Naive thymus-derived CD4-positive, alpha-beta T cell (primary cell): ENCODE data around the gene UBE3A. TPM values are rescaled to one million over a fixed set of nuclear protein-coding genes. Genes with fewer than 3 reads are reported as not detected.
"Not testable (repeated sequence)": the region's sequence is repeated elsewhere in the genome, so short reads cannot be mapped to it uniquely, and the experiment has no call there.

ENCODE experiments used
- ATAC-seq: fragments of 150-1000 bp; cut with Tn5 transposase; 2 replicates; pipeline ENCODE4 v1.10.0; 2021; ENCODE audit warnings: mild to moderate bottlenecking, moderate library complexity
- CTCF ChIA-PET: fragments of 350-600 bp; sonication (Branson Sonifier 250); formaldehyde crosslinking; loops from one replicate; lab custom pipeline; 2021; ENCODE audit warnings: antibody characterized with exemption; lab: Charles Lee
- POLR2A ChIA-PET: fragments of 350-600 bp; sonication (Branson Sonifier 250); formaldehyde crosslinking; loops from one replicate; lab custom pipeline; 2021; ENCODE audit warnings: antibody characterized with exemption, inconsistent platforms; lab: Charles Lee
- DNase-seq, 9 donors: peaks; one replicate each; pipeline versions ENCODE4 v3.0.0 to v3.0.0-alpha.2; 2020 to 2022; ENCODE audit warnings: mixed read lengths in 1 of 9
- H3K27ac ChIP-seq: one replicate; pipeline ENCODE4 v1.7.0; 2013; ENCODE audit warnings: mild to moderate bottlenecking, low read depth, low read length, moderate library complexity
- H3K27me3 ChIP-seq, 2 donors: one replicate each; pipeline ENCODE4 v1.7.0; 2013; ENCODE audit warnings: low read length in 2 of 2, mild to moderate bottlenecking in 2 of 2, moderate library complexity in 2 of 2; ENCODE audit not compliant: control insufficient read depth in 2 of 2, insufficient read depth in 2 of 2
- H3K36me3 ChIP-seq, 3 experiments: 1 replicate in 2 of 3; 2 replicates in 1 of 3; pipeline ENCODE4 v1.7.0; 2013; ENCODE audit warnings: low read length in 3 of 3, mild to moderate bottlenecking in 3 of 3, moderate library complexity in 1 of 3; ENCODE audit not compliant: insufficient read depth in 3 of 3, control insufficient read depth in 2 of 3
- H3K4me1 ChIP-seq, 2 donors: one replicate each; pipeline ENCODE4 v1.7.0; 2013; ENCODE audit warnings: low read length in 2 of 2, mild to moderate bottlenecking in 2 of 2, moderate library complexity in 1 of 2; ENCODE audit not compliant: control insufficient read depth in 2 of 2, insufficient read depth in 2 of 2
- H3K4me3 ChIP-seq: 2 replicates; pipeline ENCODE4 v1.7.0; 2013; ENCODE audit warnings: mild to moderate bottlenecking, low read length
- H3K9me3 ChIP-seq, 3 experiments: 1 replicate in 2 of 3; 2 replicates in 1 of 3; pipeline ENCODE4 v1.7.0; 2013; ENCODE audit warnings: low read length in 3 of 3; ENCODE audit not compliant: control insufficient read depth in 2 of 3
- H3K27ac Mint-ChIP-seq, 9 donors: one replicate each; pipeline ENCODE4 v1.8.0; 2020 to 2022; ENCODE audit warnings: mixed read lengths in 9 of 9, mild to moderate bottlenecking in 8 of 9, moderate library complexity in 5 of 9, inconsistent platforms in 2 of 9
- H3K27me3 Mint-ChIP-seq, 5 donors: one replicate each; pipeline ENCODE4 v1.8.0; 2021 to 2022; ENCODE audit warnings: mixed read lengths in 5 of 5, mild to moderate bottlenecking in 1 of 5
- H3K36me3 Mint-ChIP-seq, 5 donors: one replicate each; pipeline ENCODE4 v1.8.0; 2020 to 2022; ENCODE audit warnings: mixed read lengths in 5 of 5, mild to moderate bottlenecking in 3 of 5, inconsistent platforms in 1 of 5
- H3K4me1 Mint-ChIP-seq, 7 donors: one replicate each; pipeline ENCODE4 v1.8.0; 2020 to 2022; ENCODE audit warnings: mixed read lengths in 7 of 7, mild to moderate bottlenecking in 3 of 7, inconsistent platforms in 1 of 7
- H3K4me3 Mint-ChIP-seq, 10 donors: one replicate each; pipeline ENCODE4 v1.8.0; 2020 to 2022; ENCODE audit warnings: mild to moderate bottlenecking in 10 of 10, mixed read lengths in 10 of 10, moderate library complexity in 6 of 10, inconsistent platforms in 2 of 10
- H3K9me3 Mint-ChIP-seq, 11 donors: one replicate each; pipeline ENCODE4 v1.8.0; 2020 to 2022; ENCODE audit warnings: mixed read lengths in 11 of 11, mild to moderate bottlenecking in 4 of 11, inconsistent platforms in 1 of 11, moderate library complexity in 1 of 11
- intact Hi-C, 2 donors: fragments of 100-400 bp; cut with micrococcal nuclease; formaldehyde crosslinking; loops; one replicate each; pipeline ENCODE4 v1.15.1; 2023
- polyA plus RNA-seq, 2 donors: library from polyadenylated mRNA; unstranded; fragments of 300-500 nt; fragmentation: Illumina TruSeq; gene quantifications; one replicate each; pipeline ENCODE4 v1.2.3, GENCODE V29; 2021
- total RNA-seq, 6 experiments: library from RNA in 5 of 6; stranded (reverse) in 5 of 6; gene quantifications; 1 replicate in 5 of 6; 2 replicates in 1 of 6; pipeline ENCODE4 v1.2.3 and lab custom pipeline; 2021 to 2026

The UBE3A gene
- total and polyA plus RNA-seq, 7 experiments from 2014 or later, result 87.0 to 143 (median 107) TPM

- ATAC-seq (no peak), DNase-seq (no peak)
- Histone ChIP-seq H3K9me3 (peaks cover 0 to 3% (median 0%) of the 10 kb centered on the region in 3 experiments), H3K4me1 (no peaks in the 10 kb centered on the region), H3K4me3 (no peak overlapping the region), H3K27ac (no peak overlapping the region), H3K27me3 (no peaks in the 10 kb centered on the region), H3K36me3 (no peaks in the 10 kb centered on the region)
- Mint-ChIP-seq H3K27me3 (peaks cover 0 to 3% (median 0%) of the 10 kb centered on the region in 5 donors), H3K4me1 (no peaks in the 10 kb centered on the region), H3K4me3 (no peak overlapping the region), H3K27ac (no peak overlapping the region), H3K9me3 (peaks cover 0 to 11% (median 3%) of the 10 kb centered on the region in 11 donors), H3K36me3 (peaks cover 0 to 2% (median 0%) of the 10 kb centered on the region in 5 donors)
- ChIA-PET CTCF (no interaction called here), POLR2A (no interaction called here)
- intact Hi-C loops, result no loop called here
These were observed 17.4 kb upstream of the UBE3A start for GRCh38 chr15:25456196-25456595.

GRCh38 chr15:25455226-25455625 lies 16.4 kb upstream of the UBE3A start:
- no peak overlapping the region for H3K27ac ChIP-seq
- ATAC-seq (no peak), DNase-seq (no peak)
- Mint-ChIP-seq H3K27me3 (no peaks in the 10 kb centered on the region), H3K4me1 (no peaks in the 10 kb centered on the region), H3K36me3 (peaks cover 0 to 4% (median 0%) of the 10 kb centered on the region in 5 donors), H3K4me3 (no peak overlapping the region), H3K9me3 (peaks cover 0 to 21% (median 8%) of the 10 kb centered on the region in 11 donors), H3K27ac (no peak overlapping the region)
- no peak overlapping the region for H3K4me3 ChIP-seq
- intact Hi-C loops, result no loop called here
- no peaks in the 10 kb centered on the region for H3K36me3 ChIP-seq
- CTCF ChIA-PET, result no interaction called here
- POLR2A ChIA-PET, result no interaction called here
- H3K27me3 ChIP-seq, result no peaks in the 10 kb centered on the region
- no peaks in the 10 kb centered on the region for H3K4me1 ChIP-seq
- H3K9me3 ChIP-seq, result peaks cover 0 to 4% (median 0%) of the 10 kb centered on the region in 3 experiments

DNA sequence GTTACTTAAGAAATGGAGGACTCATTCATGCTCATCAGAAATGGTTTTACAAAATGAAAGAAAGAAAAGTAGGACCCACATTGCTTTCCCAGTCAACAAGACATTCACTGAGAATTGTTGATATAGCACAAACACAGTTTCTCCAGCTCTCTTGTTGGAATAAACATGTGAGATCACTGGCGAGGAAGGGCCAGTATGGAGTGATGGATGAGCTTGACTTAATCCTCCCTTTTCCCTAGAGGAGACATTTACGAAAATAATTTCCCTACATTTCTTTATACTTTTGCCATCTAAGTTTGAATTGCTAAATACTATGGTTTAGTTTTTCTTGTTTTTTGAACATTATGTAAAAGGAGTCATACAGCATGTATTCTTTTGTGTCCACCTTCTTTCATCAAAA lies 15.9 kb upstream of the UBE3A start:
- no peak overlapping the region for H3K27ac ChIP-seq
- intact Hi-C loops, result no loop called here
- H3K4me3 ChIP-seq, result no peak overlapping the region
- H3K36me3 Mint-ChIP-seq, result peaks cover 0 to 4% (median 0%) of the 10 kb centered on the region in 5 donors
- ChIA-PET CTCF (no interaction called here), POLR2A (no interaction called here)
- DNase-seq (no peak), ATAC-seq (no peak)
- H3K4me3 Mint-ChIP-seq, result no peak overlapping the region
- no peaks in the 10 kb centered on the region for H3K27me3 Mint-ChIP-seq
- H3K36me3 ChIP-seq, result no peaks in the 10 kb centered on the region
- H3K9me3 ChIP-seq, result peaks cover 0 to 4% (median 0%) of the 10 kb centered on the region in 3 experiments
- no peak overlapping the region for H3K27ac Mint-ChIP-seq
- H3K27me3 ChIP-seq, result no peaks in the 10 kb centered on the region
- peaks cover 0 to 25% (median 9%) of the 10 kb centered on the region in 11 donors for H3K9me3 Mint-ChIP-seq
- H3K4me1 Mint-ChIP-seq, result no peaks in the 10 kb centered on the region
- H3K4me1 ChIP-seq, result no peaks in the 10 kb centered on the region

DNA sequence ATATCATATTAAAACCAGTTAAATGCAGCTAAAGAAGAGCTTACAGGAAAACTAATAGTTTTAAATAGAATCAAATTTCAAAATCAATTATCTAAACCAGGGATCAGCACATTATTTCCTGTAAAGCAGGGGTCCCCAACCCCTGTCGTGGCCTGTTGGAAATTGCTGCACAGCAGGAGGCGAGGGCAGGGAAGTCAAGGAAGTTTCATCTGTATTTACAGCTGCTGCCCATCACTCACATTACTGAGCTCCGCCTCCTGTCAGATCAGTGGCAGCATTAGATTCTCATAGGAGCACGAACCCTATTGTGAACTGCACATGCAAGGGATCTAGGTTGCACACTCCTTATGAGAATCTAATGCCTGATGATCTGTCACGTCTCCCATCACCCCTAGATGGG lies 14.4 kb upstream of the UBE3A start:
- H3K4me3 ChIP-seq, intact Hi-C loops, CTCF ChIA-PET: not testable (repeated sequence)

GRCh38 chr15:25451501-25451900 lies 12.7 kb upstream of the UBE3A start:
- Mint-ChIP-seq H3K27ac (no peak overlapping the region), H3K4me3 (no peak overlapping the region), H3K9me3 (peaks cover 0 to 29% (median 11%) of the 10 kb centered on the region in 11 donors), H3K4me1 (no peaks in the 10 kb centered on the region), H3K36me3 (peaks cover 0 to 12% (median 0%) of the 10 kb centered on the region in 5 donors), H3K27me3 (peaks cover 0 to 16% (median 14%) of the 10 kb centered on the region in 5 donors)
- no peak for DNase-seq
- no peak for ATAC-seq
- peaks cover 0 to 4% (median 0%) of the 10 kb centered on the region in 3 experiments for H3K9me3 ChIP-seq
- H3K4me1 ChIP-seq, result no peaks in the 10 kb centered on the region
- intact Hi-C loops, result no loop called here
- no peaks in the 10 kb centered on the region for H3K36me3 ChIP-seq
- POLR2A ChIA-PET, result no interaction called here
- CTCF ChIA-PET, result no interaction called here
- no peaks in the 10 kb centered on the region for H3K27me3 ChIP-seq
- no peak overlapping the region for H3K4me3 ChIP-seq
- no peak overlapping the region for H3K27ac ChIP-seq

More for the DNA sequence above, 14.4 kb upstream of the UBE3A start:
- H3K4me1 Mint-ChIP-seq, H3K36me3 Mint-ChIP-seq, H3K4me3 Mint-ChIP-seq, H3K27me3 Mint-ChIP-seq, H3K36me3 ChIP-seq, H3K27ac Mint-ChIP-seq, H3K9me3 ChIP-seq, H3K4me1 ChIP-seq, DNase-seq, ATAC-seq, POLR2A ChIA-PET, H3K27ac ChIP-seq, H3K27me3 ChIP-seq: not testable (repeated sequence)
- peaks cover 0 to 26% (median 11%) of the 10 kb centered on the region in 11 donors for H3K9me3 Mint-ChIP-seq

DNA sequence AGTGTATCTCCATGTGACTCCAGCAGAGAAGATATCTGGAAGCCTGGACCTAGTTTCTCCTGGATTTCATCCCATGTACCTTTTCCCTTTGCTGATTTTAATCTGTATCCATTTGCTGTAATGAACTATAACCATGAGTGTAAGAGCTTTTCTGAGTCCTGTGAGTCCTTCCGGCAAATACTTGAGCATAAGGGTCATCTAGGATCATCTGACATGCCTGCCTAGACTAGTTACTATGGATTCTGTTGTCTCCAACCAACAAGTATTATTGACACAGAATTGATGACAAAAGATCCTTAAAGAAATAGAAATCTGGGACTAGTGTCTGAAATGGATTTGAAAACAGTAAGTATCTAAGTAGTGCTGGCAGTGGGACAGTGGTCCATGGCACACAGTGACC lies 11.3 kb upstream of the UBE3A start:
- ATAC-seq, result no peak
- Mint-ChIP-seq H3K27ac (no peak overlapping the region), H3K36me3 (peaks cover 0 to 12% (median 0%) of the 10 kb centered on the region in 5 donors), H3K9me3 (peaks cover 0 to 29% (median 11%) of the 10 kb centered on the region in 11 donors), H3K4me3 (no peak overlapping the region), H3K27me3 (peaks cover 0 to 16% (median 14%) of the 10 kb centered on the region in 5 donors), H3K4me1 (no peaks in the 10 kb centered on the region)
- Histone ChIP-seq H3K36me3 (no peaks in the 10 kb centered on the region), H3K27ac (no peak overlapping the region), H3K4me1 (no peaks in the 10 kb centered on the region), H3K9me3 (peaks cover 0 to 4% (median 0%) of the 10 kb centered on the region in 3 experiments), H3K27me3 (no peaks in the 10 kb centered on the region), H3K4me3 (no peak overlapping the region)
- intact Hi-C loops, result no loop called here
- ChIA-PET CTCF (no interaction called here), POLR2A (interaction anchor here (1.3 kb wide), 1 partner anchor 11 kb away, joined by 3 read pairs; the partner anchor contains the start of gene UBE3A)
- DNase-seq, result no peak

- CTCF ChIA-PET, result no interaction called here
- POLR2A ChIA-PET, result no interaction called here
- no peak overlapping the region for H3K4me3 Mint-ChIP-seq
These were observed 7.3 kb upstream of the UBE3A start for GRCh38 chr15:25446076-25446475.

More at GRCh38 chr15:25446076-25446475, 7.3 kb upstream of the UBE3A start:
- H3K9me3 Mint-ChIP-seq, result peaks cover 0 to 20% (median 8%) of the 10 kb centered on the region in 11 donors
- no peak for ATAC-seq
- no peaks in the 10 kb centered on the region for H3K9me3 ChIP-seq
- peaks cover 0 to 19% (median 16%) of the 10 kb centered on the region in 5 donors for H3K27me3 Mint-ChIP-seq
- intact Hi-C loops, result no loop called here
- no peaks in the 10 kb centered on the region for H3K4me1 ChIP-seq
- no peak overlapping the region for H3K4me3 ChIP-seq
- H3K4me1 Mint-ChIP-seq, result no peaks in the 10 kb centered on the region
- no peak for DNase-seq
- H3K36me3 ChIP-seq, result no peaks in the 10 kb centered on the region
- no peaks in the 10 kb centered on the region for H3K27me3 ChIP-seq
- no peak overlapping the region for H3K27ac Mint-ChIP-seq
- H3K36me3 Mint-ChIP-seq, result peaks cover 0 to 11% (median 3%) of the 10 kb centered on the region in 5 donors
- H3K27ac ChIP-seq, result no peak overlapping the region
